Measurements from ENCODE around the gene LRP1. TPM values are rescaled to one million over a fixed set of nuclear protein-coding genes. Genes with fewer than 3 reads are reported as not detected.

Gene LRP1
- total and polyA plus RNA-seq, 4 donors = 87.5 to 375 (median 139) TPM

GRCh38 chr12:57171668-57172067 is 43.4 kb downstream of the LRP1 start:
- Histone ChIP-seq H3K27me3 (ENCODE audit: control insufficient read depth in 4 of 4, insufficient read depth in 4 of 4, low read length in 3 of 4) (no peaks in the 10 kb centered on the region), H3K36me3 (ENCODE audit: control insufficient read depth in 4 of 4, insufficient read depth in 3 of 4, low read depth in 1 of 4, low read length in 3 of 4) (peaks cover 31 to 89% (median 50%) of the 10 kb centered on the region in 4 donors), H3K9ac (ENCODE audit: low read depth in 1 of 2, low read length in 2 of 2) (no peak overlapping the region), H3K27ac (ENCODE audit: low read depth in 1 of 2, low read length in 2 of 2) (no peak overlapping the region), H3K4me1 (ENCODE audit: control insufficient read depth in 4 of 4, insufficient read depth in 4 of 4, low read length in 3 of 4) (no peaks in the 10 kb centered on the region), H3K4me3 (ENCODE audit: low read depth in 1 of 3, low read length in 3 of 3) (no peak overlapping the region), H3K9me3 (ENCODE audit: control insufficient read depth in 4 of 4, low read length in 3 of 4) (no peaks in the 10 kb centered on the region)
- 67% methylated on average over 4 of the region's 4 CpGs for WGBS
- DNase-seq (ENCODE audit: low spot score) = no peak
- TF ChIP-seq HNF4G (IDR thresholded peaks at IDR 0.05) = no peak
- TF ChIP-seq FOXA1 (IDR thresholded peaks at IDR 0.05) = no peak
- TF ChIP-seq, protein P1, sequence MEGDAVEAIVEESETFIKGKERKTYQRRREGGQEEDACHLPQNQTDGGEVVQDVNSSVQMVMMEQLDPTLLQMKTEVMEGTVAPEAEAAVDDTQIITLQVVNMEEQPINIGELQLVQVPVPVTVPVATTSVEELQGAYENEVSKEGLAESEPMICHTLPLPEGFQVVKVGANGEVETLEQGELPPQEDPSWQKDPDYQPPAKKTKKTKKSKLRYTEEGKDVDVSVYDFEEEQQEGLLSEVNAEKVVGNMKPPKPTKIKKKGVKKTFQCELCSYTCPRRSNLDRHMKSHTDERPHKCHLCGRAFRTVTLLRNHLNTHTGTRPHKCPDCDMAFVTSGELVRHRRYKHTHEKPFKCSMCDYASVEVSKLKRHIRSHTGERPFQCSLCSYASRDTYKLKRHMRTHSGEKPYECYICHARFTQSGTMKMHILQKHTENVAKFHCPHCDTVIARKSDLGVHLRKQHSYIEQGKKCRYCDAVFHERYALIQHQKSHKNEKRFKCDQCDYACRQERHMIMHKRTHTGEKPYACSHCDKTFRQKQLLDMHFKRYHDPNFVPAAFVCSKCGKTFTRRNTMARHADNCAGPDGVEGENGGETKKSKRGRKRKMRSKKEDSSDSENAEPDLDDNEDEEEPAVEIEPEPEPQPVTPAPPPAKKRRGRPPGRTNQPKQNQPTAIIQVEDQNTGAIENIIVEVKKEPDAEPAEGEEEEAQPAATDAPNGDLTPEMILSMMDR (IDR thresholded peaks at IDR 0.05; ENCODE audit: low read depth, low read length, missing input control) = no peak
- no peak for TF ChIP-seq YY1 (IDR thresholded peaks at IDR 0.05)
- no peak for TF ChIP-seq RAD21 (IDR thresholded peaks at IDR 0.05)
- TF ChIP-seq MAX (IDR thresholded peaks at IDR 0.05) = no peak
- no peak for TF ChIP-seq GABPA (IDR thresholded peaks at IDR 0.05 in 1 of 2, conservative IDR thresholded peaks at IDR 0.05 in 1 of 2)
- no peak for TF ChIP-seq FOXA2 (IDR thresholded peaks at IDR 0.05)
- TF ChIP-seq, protein P2, sequence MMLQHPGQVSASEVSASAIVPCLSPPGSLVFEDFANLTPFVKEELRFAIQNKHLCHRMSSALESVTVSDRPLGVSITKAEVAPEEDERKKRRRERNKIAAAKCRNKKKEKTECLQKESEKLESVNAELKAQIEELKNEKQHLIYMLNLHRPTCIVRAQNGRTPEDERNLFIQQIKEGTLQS (IDR thresholded peaks at IDR 0.05) = no peak

GRCh38 chr12:57173089-57173488 is 44.8 kb downstream of the LRP1 start:
- H3K9ac ChIP-seq (ENCODE audit: low read depth in 1 of 2, low read length in 2 of 2) = no peak overlapping the region
- H3K36me3 ChIP-seq (ENCODE audit: control insufficient read depth in 4 of 4, insufficient read depth in 3 of 4, low read depth in 1 of 4, low read length in 3 of 4) = peaks cover 26 to 89% (median 46%) of the 10 kb centered on the region in 4 donors
- peak; percentile 53 for DNase-seq (ENCODE audit: low spot score)
- WGBS = 69% methylated on average over 11 of the region's 11 CpGs
- H3K9me3 ChIP-seq (ENCODE audit: control insufficient read depth in 4 of 4, low read length in 3 of 4) = no peaks in the 10 kb centered on the region
- H3K27me3 ChIP-seq (ENCODE audit: control insufficient read depth in 4 of 4, insufficient read depth in 4 of 4, low read length in 3 of 4) = no peaks in the 10 kb centered on the region
- TF ChIP-seq MAX (IDR thresholded peaks at IDR 0.05) (no peak), RXRA (IDR thresholded peaks at IDR 0.05) (no peak), FOXA1 (IDR thresholded peaks at IDR 0.05) (no peak), NR2F2 (IDR thresholded peaks at IDR 0.05) (no peak), REST (IDR thresholded peaks at IDR 0.05) (no peak), JUND (IDR thresholded peaks at IDR 0.05) (no peak), HNF4A (conservative IDR thresholded peaks at IDR 0.05) (no peak), FOXA2 (IDR thresholded peaks at IDR 0.05) (no peak), RAD21 (IDR thresholded peaks at IDR 0.05) (peak; percentile 54 to 77)
- TF ChIP-seq, protein P2 (IDR thresholded peaks at IDR 0.05) = no peak
- TF ChIP-seq, protein P1 (IDR thresholded peaks at IDR 0.05; ENCODE audit: low read depth, low read length, missing input control) = peak; percentile 35
- no peaks in the 10 kb centered on the region for H3K4me1 ChIP-seq (ENCODE audit: control insufficient read depth in 4 of 4, insufficient read depth in 4 of 4, low read length in 3 of 4)
- H3K27ac ChIP-seq (ENCODE audit: low read depth in 1 of 2, low read length in 2 of 2) = no peak overlapping the region
- H3K4me3 ChIP-seq (ENCODE audit: low read depth in 1 of 3, low read length in 3 of 3) = no peak overlapping the region
